NCI-H526 (cell line): ENCODE results near the gene SLC16A12.

Experiments used
- DNase-seq, 2 experiments: peaks; one replicate each; lab custom pipeline; 2025; lab: John Stamatoyannopoulos, UW

Gene SLC16A12

GRCh38 chr10:89390476-89391225 lies 144.7 kb downstream of the SLC16A12 start:
- no peak for DNase-seq

DNA sequence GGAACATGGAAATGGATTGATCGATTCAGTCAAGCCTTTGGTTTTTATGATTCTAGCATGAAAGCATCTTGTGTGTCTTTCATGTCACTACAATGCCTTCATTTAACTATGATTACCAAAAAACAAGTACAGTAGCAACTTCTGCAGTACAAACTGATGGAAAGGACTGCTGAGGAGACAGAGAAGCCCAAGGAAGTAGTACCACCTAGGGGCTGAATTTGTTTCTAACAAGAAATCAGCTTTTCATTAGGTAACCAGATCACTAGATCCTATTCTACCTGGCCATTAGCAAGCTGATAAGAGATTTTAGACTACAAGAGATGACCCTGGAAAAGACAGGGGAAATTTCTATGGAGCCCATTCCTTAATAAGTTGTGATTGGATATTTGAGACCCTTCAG lies 146.1 kb downstream of the SLC16A12 start:
- DNase-seq: peak in 1 of 2 experiments; percentile 31

DNA sequence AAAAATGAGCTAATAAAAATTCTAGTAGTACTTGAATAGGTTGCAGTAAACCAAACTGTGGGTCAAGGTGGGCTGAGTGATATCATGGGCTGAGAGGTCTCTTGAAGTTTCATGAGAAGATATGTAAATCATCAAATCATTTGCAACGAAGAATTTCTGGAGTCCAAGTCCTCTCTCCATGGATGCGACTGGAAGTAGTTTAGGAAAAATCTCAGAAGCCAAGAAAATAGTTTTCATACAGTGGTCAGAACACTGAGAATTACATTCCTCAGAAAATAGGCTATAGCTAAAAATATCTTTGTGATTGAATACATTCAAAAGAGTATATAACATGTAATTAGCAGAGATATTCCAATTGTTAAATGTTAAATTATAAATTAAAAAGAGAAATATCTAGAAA lies 146.6 kb downstream of the SLC16A12 start:
- DNase-seq: no peak

GRCh38 chr10:89384474-89385340 lies 150.7 kb downstream of the SLC16A12 start:
- DNase-seq: no peak

- no peak for DNase-seq
These were observed 152.6 kb downstream of the SLC16A12 start for GRCh38 chr10:89382757-89383156.
